SK-N-SH treated with all-trans-retinoic acid at 6 μM for 48 hours (cell line): ENCODE measurements around the gene CYTIP.

Experiments
- ATAC-seq: fragments of 200-7000 bp; cut with Tn5 transposase; 3 replicates; pipeline ENCODE4 v1.9.1; 2020; ENCODE audit warnings: mild to moderate bottlenecking, moderate library complexity
- ARNTL ChIP-seq: fragments of 450-650 bp; formaldehyde crosslinking; IDR thresholded peaks from 2 replicates; pipeline ENCODE4 v1.5.0; 2020; ENCODE audit warnings: low read depth, mild to moderate bottlenecking, moderate library complexity, borderline replicate concordance
- BACH2 ChIP-seq: fragments of 250-450 bp; sonication (Bioruptor Pico); IDR thresholded peaks from 2 replicates; pipeline ENCODE4 v1.9.0; 2021; ENCODE audit warnings: mild to moderate bottlenecking, borderline replicate concordance
- CSRNP3 ChIP-seq: fragments of 250-450 bp; sonication (Bioruptor Pico); IDR thresholded peaks from 2 replicates; pipeline ENCODE4 v1.5.1; 2021; ENCODE audit warnings: mild to moderate bottlenecking, moderate library complexity
- ESRRG ChIP-seq: fragments of 250-450 bp; sonication (Bioruptor Pico); IDR thresholded peaks from 2 replicates; pipeline ENCODE4 v1.6.1; 2021; ENCODE audit warnings: mild to moderate bottlenecking
- GLIS3 ChIP-seq: fragments of 250-450 bp; sonication (Bioruptor Pico); IDR thresholded peaks from 2 replicates; pipeline ENCODE4 v1.5.0; 2020; ENCODE audit warnings: mild to moderate bottlenecking, moderate library complexity
- ISL1 ChIP-seq: fragments of 250-450 bp; sonication (Bioruptor Pico); IDR thresholded peaks from 2 replicates; pipeline ENCODE4 v2.1.2; 2022; ENCODE audit warnings: mild to moderate bottlenecking, moderate library complexity
- OSR1 ChIP-seq: fragments of 250-450 bp; sonication (Bioruptor Pico); IDR thresholded peaks from 2 replicates; pipeline ENCODE4 v1.8.0; 2022; ENCODE audit warnings: moderate library complexity, mild to moderate bottlenecking, inconsistent platforms
- POU6F1 ChIP-seq: fragments of 250-450 bp; sonication (Bioruptor Pico); IDR thresholded peaks from 2 replicates; pipeline ENCODE4 v1.8.0; 2021; ENCODE audit warnings: low read depth, mild to moderate bottlenecking, moderate library complexity, borderline replicate concordance
- PPARA ChIP-seq: fragments of 250-450 bp; sonication (Bioruptor Pico); IDR thresholded peaks from 2 replicates; pipeline ENCODE4 v1.5.0; 2020; ENCODE audit warnings: mild to moderate bottlenecking, borderline replicate concordance
- RARB ChIP-seq: fragments of 250-450 bp; sonication (Bioruptor Pico); IDR thresholded peaks from 2 replicates; pipeline ENCODE4 v1.8.0; 2021; ENCODE audit warnings: mild to moderate bottlenecking, moderate library complexity
- TCF4 ChIP-seq: fragments of 250-450 bp; sonication (Bioruptor Pico); IDR thresholded peaks from 2 replicates; pipeline ENCODE4 v1.8.0; 2021; ENCODE audit warnings: mild to moderate bottlenecking, moderate library complexity, borderline replicate concordance
- TOX ChIP-seq: fragments of 250-450 bp; sonication (Bioruptor Pico); IDR thresholded peaks from 2 replicates; pipeline ENCODE4 v1.8.0; 2021; ENCODE audit warnings: mild to moderate bottlenecking, moderate library complexity, borderline replicate concordance
- TSHZ2 ChIP-seq: fragments of 250-450 bp; sonication (Bioruptor Pico); IDR thresholded peaks from 2 replicates; pipeline ENCODE4 v1.5.0; 2020; ENCODE audit warnings: mild to moderate bottlenecking, moderate library complexity
- ZC3H10 ChIP-seq: fragments of 250-450 bp; sonication (Bioruptor Pico); IDR thresholded peaks from 2 replicates; pipeline ENCODE4 v1.5.1; 2021; ENCODE audit warnings: mild to moderate bottlenecking, moderate library complexity
- ZFP3 ChIP-seq: fragments of 250-450 bp; sonication (Bioruptor Pico); IDR thresholded peaks from 2 replicates; pipeline ENCODE4 v1.5.0; 2020; ENCODE audit warnings: mild to moderate bottlenecking, moderate library complexity
- ZNF565 ChIP-seq: fragments of 450-650 bp; formaldehyde crosslinking; conservative IDR thresholded peaks from 2 replicates; pipeline ENCODE4 v1.5.0; 2020; ENCODE audit warnings: low read depth, mild to moderate bottlenecking, moderate library complexity
- ZNF70 ChIP-seq: fragments of 450-650 bp; formaldehyde crosslinking; IDR thresholded peaks from 2 replicates; pipeline ENCODE4 v1.5.0; 2020; ENCODE audit warnings: mild to moderate bottlenecking, moderate library complexity
- ZNF8 ChIP-seq: fragments of 450-650 bp; formaldehyde crosslinking; IDR thresholded peaks from 2 replicates; pipeline ENCODE4 v1.5.0; 2020; ENCODE audit warnings: mild to moderate bottlenecking, moderate library complexity
- TF ChIP-seq, protein P1 (sequence below): fragments of 250-450 bp; sonication (Bioruptor Pico); IDR thresholded peaks from 2 replicates; pipeline ENCODE4 v1.8.0; 2020; ENCODE audit warnings: mild to moderate bottlenecking, moderate library complexity, borderline replicate concordance
- TF ChIP-seq, protein P2 (sequence below): fragments of 250-450 bp; sonication (Bioruptor Pico); IDR thresholded peaks from 2 replicates; pipeline ENCODE4 v1.5.1; 2020; ENCODE audit warnings: low read depth, mild to moderate bottlenecking, moderate library complexity

Gene CYTIP

GRCh38 chr2:157421964-157422363 lies 21.9 kb downstream of the CYTIP start:
- TF ChIP-seq ISL1, result no peak
- TF ChIP-seq TOX (CRISPR knock-in tag), result no peak
- no peak for TF ChIP-seq ZNF565 (CRISPR knock-in tag)
- no peak for TF ChIP-seq ESRRG
- TF ChIP-seq POU6F1 (CRISPR knock-in tag), result no peak
- TF ChIP-seq ARNTL, result no peak
- no peak for TF ChIP-seq GLIS3 (CRISPR knock-in tag)
- TF ChIP-seq, protein P1, sequence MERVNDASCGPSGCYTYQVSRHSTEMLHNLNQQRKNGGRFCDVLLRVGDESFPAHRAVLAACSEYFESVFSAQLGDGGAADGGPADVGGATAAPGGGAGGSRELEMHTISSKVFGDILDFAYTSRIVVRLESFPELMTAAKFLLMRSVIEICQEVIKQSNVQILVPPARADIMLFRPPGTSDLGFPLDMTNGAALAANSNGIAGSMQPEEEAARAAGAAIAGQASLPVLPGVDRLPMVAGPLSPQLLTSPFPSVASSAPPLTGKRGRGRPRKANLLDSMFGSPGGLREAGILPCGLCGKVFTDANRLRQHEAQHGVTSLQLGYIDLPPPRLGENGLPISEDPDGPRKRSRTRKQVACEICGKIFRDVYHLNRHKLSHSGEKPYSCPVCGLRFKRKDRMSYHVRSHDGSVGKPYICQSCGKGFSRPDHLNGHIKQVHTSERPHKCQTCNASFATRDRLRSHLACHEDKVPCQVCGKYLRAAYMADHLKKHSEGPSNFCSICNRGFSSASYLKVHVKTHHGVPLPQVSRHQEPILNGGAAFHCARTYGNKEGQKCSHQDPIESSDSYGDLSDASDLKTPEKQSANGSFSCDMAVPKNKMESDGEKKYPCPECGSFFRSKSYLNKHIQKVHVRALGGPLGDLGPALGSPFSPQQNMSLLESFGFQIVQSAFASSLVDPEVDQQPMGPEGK (CRISPR knock-in tag), result no peak
- no peak for TF ChIP-seq OSR1 (CRISPR knock-in tag)
- TF ChIP-seq CSRNP3 (CRISPR knock-in tag), result no peak
- TF ChIP-seq ZC3H10 (CRISPR knock-in tag), result no peak
- no peak for TF ChIP-seq ZNF70
- TF ChIP-seq PPARA (CRISPR knock-in tag), result no peak
- TF ChIP-seq ZFP3 (CRISPR knock-in tag), result no peak
- TF ChIP-seq BACH2 (CRISPR knock-in tag), result no peak
- TF ChIP-seq ZNF8 (CRISPR knock-in tag), result no peak
- ATAC-seq, result no peak

DNA sequence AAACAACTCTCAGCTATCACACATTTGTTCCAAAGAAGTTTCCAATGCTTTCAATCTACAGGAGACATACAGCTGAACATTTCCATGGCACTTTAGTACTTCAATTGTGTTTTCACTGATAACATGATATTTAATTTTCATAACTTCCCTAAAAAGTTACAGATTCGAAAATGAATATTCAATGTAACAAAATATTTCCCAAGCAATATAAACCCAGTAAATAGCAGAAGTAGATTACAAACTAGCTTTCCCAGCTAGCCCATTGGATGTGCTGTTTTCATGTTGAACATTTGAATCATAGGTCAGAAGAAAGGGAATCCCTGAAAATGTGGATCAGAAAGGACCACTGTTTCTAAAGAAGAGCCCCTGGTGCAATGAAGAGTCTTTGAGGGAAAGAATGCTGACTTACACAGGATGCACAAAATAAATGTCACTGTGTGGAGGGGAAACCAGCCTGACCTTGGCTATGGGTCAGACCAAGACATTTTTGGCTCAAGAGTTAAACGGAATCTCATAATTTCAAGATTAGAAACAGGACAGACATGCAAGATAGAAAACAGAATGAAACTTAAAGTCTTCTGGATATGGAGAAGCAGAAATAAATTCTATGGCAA lies 22.5 kb downstream of the CYTIP start:
- ATAC-seq, result no peak
- TF ChIP-seq TSHZ2 (CRISPR knock-in tag), result no peak
- TF ChIP-seq ISL1, result no peak
- no peak for TF ChIP-seq OSR1 (CRISPR knock-in tag)

GRCh38 chr2:157420771-157421323 lies 23.0 kb downstream of the CYTIP start:
- no peak for ATAC-seq
- TF ChIP-seq, protein P2, sequence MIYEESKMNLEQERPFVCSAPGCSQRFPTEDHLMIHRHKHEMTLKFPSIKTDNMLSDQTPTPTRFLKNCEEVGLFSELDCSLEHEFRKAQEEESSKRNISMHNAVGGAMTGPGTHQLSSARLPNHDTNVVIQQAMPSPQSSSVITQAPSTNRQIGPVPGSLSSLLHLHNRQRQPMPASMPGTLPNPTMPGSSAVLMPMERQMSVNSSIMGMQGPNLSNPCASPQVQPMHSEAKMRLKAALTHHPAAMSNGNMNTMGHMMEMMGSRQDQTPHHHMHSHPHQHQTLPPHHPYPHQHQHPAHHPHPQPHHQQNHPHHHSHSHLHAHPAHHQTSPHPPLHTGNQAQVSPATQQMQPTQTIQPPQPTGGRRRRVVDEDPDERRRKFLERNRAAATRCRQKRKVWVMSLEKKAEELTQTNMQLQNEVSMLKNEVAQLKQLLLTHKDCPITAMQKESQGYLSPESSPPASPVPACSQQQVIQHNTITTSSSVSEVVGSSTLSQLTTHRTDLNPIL (CRISPR knock-in tag), result no peak
- TF ChIP-seq TOX (CRISPR knock-in tag) (no peak), ZNF70 (no peak), BACH2 (CRISPR knock-in tag) (no peak), ZFP3 (CRISPR knock-in tag) (no peak), RARB (CRISPR knock-in tag) (no peak), ISL1 (no peak), CSRNP3 (CRISPR knock-in tag) (no peak), ZNF8 (CRISPR knock-in tag) (no peak), GLIS3 (CRISPR knock-in tag) (no peak), TCF4 (CRISPR knock-in tag) (no peak)
- TF ChIP-seq, all 23 proteins: peak for 0
